Ascending aorta (tissue), 2 donors: ENCODE results near the gene MARCHF5. TPM values are rescaled to one million over a fixed set of nuclear protein-coding genes. Genes with fewer than 3 reads are reported as not detected.

Experiments used
- DNase-seq, 2 donors: peaks; one replicate each; pipeline ENCODE4 v3.0.0-alpha.2; 2019; ENCODE audit warnings: low spot score in 2 of 2
- H3K27ac ChIP-seq, 2 donors: fragments of 200-600 bp; sonication (generic); one replicate each; pipeline ENCODE4 v1.5.1; 2016 to 2017; ENCODE audit warnings: mild to moderate bottlenecking in 1 of 2
- H3K27me3 ChIP-seq: fragments of 200-600 bp; sonication (generic); one replicate; pipeline ENCODE4 v1.5.1; 2017
- H3K36me3 ChIP-seq, 2 donors: fragments of 200-600 bp; sonication (generic); one replicate each; pipeline ENCODE4 v1.5.1; 2016
- H3K4me1 ChIP-seq, 2 donors: fragments of 200-600 bp; sonication (generic); one replicate each; pipeline ENCODE4 v1.5.1; 2016 to 2017; ENCODE audit warnings: mild to moderate bottlenecking in 1 of 2
- H3K4me3 ChIP-seq, 2 donors: fragments of 200-600 bp; sonication (generic); one replicate each; pipeline ENCODE4 v1.5.1; 2016 to 2017; ENCODE audit warnings: mild to moderate bottlenecking in 1 of 2
- H3K9me3 ChIP-seq, 2 donors: fragments of 200-600 bp; sonication (generic); one replicate each; pipeline ENCODE4 v1.5.1; 2016
- CTCF ChIP-seq, 3 experiments: fragments of 200-600 bp in 2 of 3; fragments of 450-650 bp in 1 of 3; sonication (generic) in 2 of 3; IDR thresholded peaks; one replicate each; pipeline ENCODE4 v1.5.1; 2016 to 2019; ENCODE audit warnings: antibody characterized with exemption in 3 of 3, mild to moderate bottlenecking in 1 of 3, moderate library complexity in 1 of 3
- intact Hi-C: fragments of 100-400 bp; cut with DNase I; formaldehyde crosslinking; loops from one replicate; pipeline ENCODE4 v1.15.1; 2023
- total RNA-seq: library from RNA; depleted of rRNA; stranded (reverse); fragments of >200 nt; gene quantifications from one replicate; pipeline ENCODE4 v1.1.0, GENCODE V29; 2016

Gene MARCHF5
- total RNA-seq, 1 donor from 2014 or later: 5.5 TPM

DNA sequence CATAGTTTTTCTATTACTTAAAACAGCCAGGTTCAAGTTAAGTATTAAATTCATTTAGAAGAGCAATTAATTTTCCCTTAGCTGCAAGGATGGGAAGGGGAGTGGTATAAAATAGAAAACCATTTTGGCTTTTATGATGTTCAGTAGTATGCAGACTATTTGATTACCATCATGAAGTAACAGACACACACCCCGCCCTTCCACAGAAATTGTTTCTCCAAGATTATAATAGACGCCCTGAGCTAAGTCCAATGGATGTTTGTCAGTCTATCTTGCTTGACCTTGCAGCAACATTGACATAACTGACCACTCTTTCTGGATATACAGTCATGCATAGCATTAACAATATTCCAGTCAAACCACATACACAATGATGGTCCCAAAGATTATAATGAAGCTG lies 42.4 kb upstream of the MARCHF5 start:
- DNase-seq: no peak
- Histone ChIP-seq H3K9me3 (no peaks in the 10 kb centered on the region), H3K36me3 (no peaks in the 10 kb centered on the region), H3K4me1 (no peaks in the 10 kb centered on the region), H3K4me3 (no peak overlapping the region), H3K27me3 (no peaks in the 10 kb centered on the region), H3K27ac (no peak overlapping the region)
- intact Hi-C loops: no loop called here
- no peak for TF ChIP-seq CTCF (IDR thresholded peaks at IDR 0.05)

GRCh38 chr10:92263396-92263795 lies 27.6 kb upstream of the MARCHF5 start:
- no peak overlapping the region for H3K4me3 ChIP-seq
- H3K27me3 ChIP-seq: no peaks in the 10 kb centered on the region
- no peaks in the 10 kb centered on the region for H3K36me3 ChIP-seq
- TF ChIP-seq CTCF (IDR thresholded peaks at IDR 0.05): no peak
- no peak for DNase-seq
- peaks cover 0 to 18% of the 10 kb centered on the region in 2 donors for H3K4me1 ChIP-seq
- no peak overlapping the region for H3K27ac ChIP-seq
- no peaks in the 10 kb centered on the region for H3K9me3 ChIP-seq
- intact Hi-C loops: no loop called here

DNA sequence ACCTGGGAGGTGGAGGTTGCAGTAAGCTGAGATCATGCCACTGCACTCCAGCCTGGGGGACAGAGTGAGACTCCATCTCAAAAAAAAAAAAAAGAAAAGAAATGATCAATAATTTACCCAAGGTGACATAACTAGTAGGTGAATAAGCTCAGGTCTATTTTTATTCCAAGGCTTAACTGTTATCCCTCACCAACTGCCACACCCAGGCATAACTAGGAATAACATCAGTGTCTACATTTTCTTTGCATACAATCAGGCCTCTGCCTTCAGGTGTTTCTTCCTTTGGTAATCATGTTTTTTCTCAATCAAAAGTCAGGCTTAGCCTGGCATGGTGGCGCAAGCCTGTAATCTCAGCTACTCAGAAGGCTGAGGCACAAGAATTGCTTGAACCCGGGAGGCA lies 26.7 kb upstream of the MARCHF5 start:
- no peak overlapping the region for H3K27ac ChIP-seq

GRCh38 chr10:92265687-92266258 lies 25.2 kb upstream of the MARCHF5 start:
- Histone ChIP-seq H3K4me3 (no peak overlapping the region), H3K36me3 (no peaks in the 10 kb centered on the region), H3K27me3 (no peaks in the 10 kb centered on the region), H3K9me3 (no peaks in the 10 kb centered on the region), H3K27ac (peak overlapping the region; percentile 44 to 51), H3K4me1 (peaks cover 0 to 24% of the 10 kb centered on the region in 2 donors)
- no peak for TF ChIP-seq CTCF (IDR thresholded peaks at IDR 0.05)
- intact Hi-C loops: no loop called here
- no peak for DNase-seq

More for the DNA sequence above, 26.7 kb upstream of the MARCHF5 start:
- H3K36me3 ChIP-seq: no peaks in the 10 kb centered on the region
- H3K4me1 ChIP-seq: peaks cover 0 to 22% of the 10 kb centered on the region in 2 donors
- intact Hi-C loops: no loop called here
- no peaks in the 10 kb centered on the region for H3K27me3 ChIP-seq
- H3K4me3 ChIP-seq: no peak overlapping the region
- H3K9me3 ChIP-seq: no peaks in the 10 kb centered on the region
- TF ChIP-seq CTCF (IDR thresholded peaks at IDR 0.05): no peak
- DNase-seq: no peak

- no peak for DNase-seq
- Histone ChIP-seq H3K9me3 (no peaks in the 10 kb centered on the region), H3K4me3 (no peak overlapping the region), H3K36me3 (no peaks in the 10 kb centered on the region), H3K27me3 (no peaks in the 10 kb centered on the region), H3K4me1 (peaks cover 0 to 24% of the 10 kb centered on the region in 2 donors), H3K27ac (peak overlapping the region; percentile 44 to 63)
- intact Hi-C loops: no loop called here
- no peak for TF ChIP-seq CTCF (IDR thresholded peaks at IDR 0.05)
Measured at GRCh38 chr10:92267343-92267742, 23.6 kb upstream of the MARCHF5 start.

- Histone ChIP-seq H3K4me1 (peaks cover 0 to 22% of the 10 kb centered on the region in 2 donors), H3K9me3 (no peaks in the 10 kb centered on the region), H3K27me3 (no peaks in the 10 kb centered on the region), H3K36me3 (no peaks in the 10 kb centered on the region), H3K4me3 (no peak overlapping the region), H3K27ac (peak overlapping the region; percentile 44 to 63)
- intact Hi-C loops: no loop called here
- DNase-seq: no peak
- TF ChIP-seq CTCF (IDR thresholded peaks at IDR 0.05): no peak
Measured at GRCh38 chr10:92268748-92269147, 22.2 kb upstream of the MARCHF5 start.
